Esophagus muscularis mucosa (tissue), 4 donors: Measurements from ENCODE around the gene DMWD.

Source experiments
- EP300 ChIP-seq: sonication (generic); formaldehyde crosslinking; IDR thresholded peaks from one replicate; pipeline ENCODE4 v1.6.1; 2017; ENCODE audit warnings: antibody characterized with exemption
- POLR2A ChIP-seq: fragments of 450-650 bp; IDR thresholded peaks from one replicate; pipeline ENCODE4 v1.6.1; 2017; ENCODE audit warnings: antibody characterized with exemption, moderate library complexity, mild to moderate bottlenecking, low read depth
- POLR2AphosphoS5 ChIP-seq, 2 donors: sonication (generic); formaldehyde crosslinking; IDR thresholded peaks; one replicate each; pipeline ENCODE4 v1.6.1; 2017; ENCODE audit warnings: antibody characterized with exemption in 2 of 2
- TF ChIP-seq, protein P1 (sequence below), 3 experiments: fragments of 200-600 bp in 2 of 3; fragments of 450-650 bp in 1 of 3; sonication (generic) in 2 of 3; IDR thresholded peaks; one replicate each; pipeline ENCODE4 v1.5.1; 2017 to 2019; ENCODE audit warnings: antibody characterized with exemption in 3 of 3, mild to moderate bottlenecking in 2 of 3, moderate library complexity in 1 of 3

DNA sequence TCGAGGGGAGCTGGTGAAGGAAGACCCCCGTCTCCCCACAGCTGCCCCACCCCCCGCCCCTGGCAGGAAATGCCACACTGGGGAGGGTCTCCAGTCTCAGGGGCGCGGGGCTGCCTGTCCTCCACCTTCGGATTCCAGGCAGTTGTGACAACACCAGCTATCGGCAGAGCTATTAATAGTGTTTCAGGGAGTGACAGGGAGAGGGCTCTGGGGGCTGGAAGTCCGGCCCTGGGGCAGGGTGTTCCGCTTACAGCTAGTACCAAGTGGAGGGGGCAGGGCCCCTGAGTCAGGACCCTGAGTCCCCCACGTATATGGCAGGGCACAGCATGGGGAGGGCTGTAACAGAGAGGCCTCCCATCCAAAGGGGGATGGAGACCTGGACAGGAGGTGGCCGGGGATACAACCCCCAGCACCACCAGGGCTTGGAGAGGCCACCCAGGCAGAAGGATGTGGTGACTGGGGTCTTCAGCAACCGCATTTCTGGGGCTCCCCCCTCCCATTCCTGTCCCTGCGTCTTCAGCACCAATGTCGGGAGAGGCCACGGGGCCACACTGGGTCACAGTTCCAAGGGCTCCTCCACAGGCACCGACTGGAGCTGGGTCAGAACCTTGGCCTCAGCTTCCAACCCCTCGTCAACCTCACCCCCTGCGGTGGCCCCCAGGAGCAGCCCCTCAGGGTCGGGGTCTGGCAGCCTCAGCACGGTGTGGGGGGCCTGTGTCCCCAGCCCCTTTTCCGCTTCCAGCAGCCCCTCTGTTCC, 27.5 kb downstream of the DMWD start:
- no peak for TF ChIP-seq POLR2A
- TF ChIP-seq POLR2AphosphoS5 (IDR thresholded peaks at IDR 0.05): peak in 1 of 2 donors; percentile 32
- TF ChIP-seq, protein P1, sequence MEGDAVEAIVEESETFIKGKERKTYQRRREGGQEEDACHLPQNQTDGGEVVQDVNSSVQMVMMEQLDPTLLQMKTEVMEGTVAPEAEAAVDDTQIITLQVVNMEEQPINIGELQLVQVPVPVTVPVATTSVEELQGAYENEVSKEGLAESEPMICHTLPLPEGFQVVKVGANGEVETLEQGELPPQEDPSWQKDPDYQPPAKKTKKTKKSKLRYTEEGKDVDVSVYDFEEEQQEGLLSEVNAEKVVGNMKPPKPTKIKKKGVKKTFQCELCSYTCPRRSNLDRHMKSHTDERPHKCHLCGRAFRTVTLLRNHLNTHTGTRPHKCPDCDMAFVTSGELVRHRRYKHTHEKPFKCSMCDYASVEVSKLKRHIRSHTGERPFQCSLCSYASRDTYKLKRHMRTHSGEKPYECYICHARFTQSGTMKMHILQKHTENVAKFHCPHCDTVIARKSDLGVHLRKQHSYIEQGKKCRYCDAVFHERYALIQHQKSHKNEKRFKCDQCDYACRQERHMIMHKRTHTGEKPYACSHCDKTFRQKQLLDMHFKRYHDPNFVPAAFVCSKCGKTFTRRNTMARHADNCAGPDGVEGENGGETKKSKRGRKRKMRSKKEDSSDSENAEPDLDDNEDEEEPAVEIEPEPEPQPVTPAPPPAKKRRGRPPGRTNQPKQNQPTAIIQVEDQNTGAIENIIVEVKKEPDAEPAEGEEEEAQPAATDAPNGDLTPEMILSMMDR (IDR thresholded peaks at IDR 0.05): no peak
- no peak for TF ChIP-seq EP300
